Measurements from ENCODE around the gene FMO5.

FMO5 gene

GRCh38 chr1:147223740-147224615 lies 1.2 kb downstream of the FMO5 start:
- no peak for DNase-seq (ENCODE audit: low read depth, low spot score)
- in situ Hi-C loops (cut with HindIII; ENCODE audit: low sequenced_read_pairs): no loop called here
- H3K4me3 ChIP-seq (ENCODE audit: low read depth, low read length): no peak overlapping the region
- no peak for TF ChIP-seq CTCF (IDR thresholded peaks at IDR 0.05; ENCODE audit: low read depth, low read length)

GRCh38 chr1:147218606-147219005 lies 6.5 kb downstream of the FMO5 start:
- no peak overlapping the region for H3K4me3 ChIP-seq (ENCODE audit: low read depth, low read length)
- in situ Hi-C loops (cut with HindIII; ENCODE audit: low sequenced_read_pairs): no loop called here
- TF ChIP-seq CTCF (IDR thresholded peaks at IDR 0.05; ENCODE audit: low read depth, low read length): no peak
- no peak for DNase-seq (ENCODE audit: low read depth, low spot score)

GRCh38 chr1:147217141-147217540 lies 8.0 kb downstream of the FMO5 start:
- no peak for DNase-seq (ENCODE audit: low read depth, low spot score)
- in situ Hi-C loops (cut with HindIII; ENCODE audit: low sequenced_read_pairs): no loop called here
- no peak for TF ChIP-seq CTCF (IDR thresholded peaks at IDR 0.05; ENCODE audit: low read depth, low read length)
- no peak overlapping the region for H3K4me3 ChIP-seq (ENCODE audit: low read depth, low read length)

GRCh38 chr1:147216124-147216523 lies 9.0 kb downstream of the FMO5 start:
- no peak for TF ChIP-seq CTCF (IDR thresholded peaks at IDR 0.05; ENCODE audit: low read depth, low read length)
- H3K4me3 ChIP-seq (ENCODE audit: low read depth, low read length): no peak overlapping the region
- in situ Hi-C loops (cut with HindIII; ENCODE audit: low sequenced_read_pairs): no loop called here
- no peak for DNase-seq (ENCODE audit: low read depth, low spot score)

- in situ Hi-C loops (cut with HindIII; ENCODE audit: low sequenced_read_pairs): no loop called here
- no peak overlapping the region for H3K4me3 ChIP-seq (ENCODE audit: low read depth, low read length)
- TF ChIP-seq CTCF (IDR thresholded peaks at IDR 0.05; ENCODE audit: low read depth, low read length): no peak
These were observed 9.6 kb downstream of the FMO5 start for GRCh38 chr1:147215540-147215916.

GRCh38 chr1:147214842-147215539 lies 10.1 kb downstream of the FMO5 start:
- no peak for DNase-seq (ENCODE audit: low read depth, low spot score)
- no peak overlapping the region for H3K4me3 ChIP-seq (ENCODE audit: low read depth, low read length)
- in situ Hi-C loops (cut with HindIII; ENCODE audit: low sequenced_read_pairs): no loop called here
- TF ChIP-seq CTCF (IDR thresholded peaks at IDR 0.05; ENCODE audit: low read depth, low read length): no peak

More at GRCh38 chr1:147215540-147215916, 9.6 kb downstream of the FMO5 start:
- DNase-seq (ENCODE audit: low read depth, low spot score): no peak

All from astrocyte of the spinal cord (primary cell).